Measurements from ENCODE around the gene C11orf65. TPM values are rescaled to one million over a fixed set of nuclear protein-coding genes. Genes with fewer than 3 reads are reported as not detected.

C11orf65 gene
- total RNA-seq, 1 experiment from 2014 or later, result 0.62 TPM

GRCh38 chr11:108486828-108487227, 19.5 kb upstream of the C11orf65 start:
- TF ChIP-seq CTCF (conservative IDR thresholded peaks at IDR 0.05; ENCODE audit: low read depth, low read length), result no peak
- no peak for TF ChIP-seq EZH2phosphoT487 (IDR thresholded peaks at IDR 0.05; ENCODE audit: borderline replicate concordance, low read length)
- TF ChIP-seq EZH2 (IDR thresholded peaks at IDR 0.05; ENCODE audit: low read length, unreplicated experiment), result no peak
- peaks cover 3% of the 10 kb centered on the region; the same call in 1 of the 2 replicates for H3K4me1 ChIP-seq (ENCODE audit: insufficient read depth, low read length)
- DNase-seq (no peak), ATAC-seq (no peak)
- H3K9me3 ChIP-seq (ENCODE audit: low read length), result no peaks in the 10 kb centered on the region
- H3K9ac ChIP-seq (ENCODE audit: low read length), result no peak overlapping the region
- no peaks in the 10 kb centered on the region; the same call in 1 of the 2 replicates for H3K36me3 ChIP-seq (ENCODE audit: low read depth, low read length)
- no peaks in the 10 kb centered on the region for H4K20me1 ChIP-seq (ENCODE audit: low read length)
- no peak overlapping the region for H2AFZ ChIP-seq (ENCODE audit: low read length)
- H3K9me2 ChIP-seq (replicated peaks; ENCODE audit: low read length), result no peaks in the 10 kb centered on the region
- CTCF ChIA-PET, result no interaction called here
- no peaks in the 10 kb centered on the region for H3F3A ChIP-seq (ENCODE audit: low read length, unreplicated experiment)
- intact Hi-C loops (cut with micrococcal nuclease), result no loop called here
- BruUV-seq (replicated peaks), result no TSS peak
- H3K27me3 ChIP-seq (ENCODE audit: low read length), result no peaks in the 10 kb centered on the region
- H3K79me2 ChIP-seq (ENCODE audit: low read length), result peaks cover under 1% of the 10 kb centered on the region; the same call in 1 of the 2 replicates
- no peak overlapping the region for H3K4me2 ChIP-seq (ENCODE audit: low read length)
- POLR2A ChIA-PET (ENCODE audit: unreplicated experiment), result no interaction called here
- H3K27ac ChIP-seq (ENCODE audit: low read length), result no peak overlapping the region
- H3K4me3 ChIP-seq (ENCODE audit: low read length), result no peak overlapping the region

DNA sequence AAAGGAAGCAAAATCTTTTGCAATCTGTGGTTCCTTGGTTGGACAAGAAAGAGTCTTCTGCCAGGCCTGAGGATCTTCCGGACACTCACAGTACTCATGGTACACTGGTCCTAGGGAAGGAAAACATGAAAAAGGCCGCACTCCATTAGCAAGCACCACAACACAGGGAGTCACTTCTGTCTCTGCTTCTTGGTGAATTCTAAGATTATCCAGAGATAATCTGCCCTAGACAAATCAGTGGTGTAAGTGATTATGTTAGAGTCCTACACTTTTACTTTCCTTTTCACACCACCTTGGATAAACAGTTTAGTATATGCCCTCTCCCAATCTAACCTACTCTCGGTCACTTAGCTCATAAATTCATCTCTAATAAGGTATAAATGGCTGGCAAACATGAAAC, 19.0 kb upstream of the C11orf65 start:
- H3K9ac ChIP-seq (ENCODE audit: low read length), result no peak overlapping the region
- H3K9me3 ChIP-seq (ENCODE audit: low read length), result no peaks in the 10 kb centered on the region
- intact Hi-C loops (cut with micrococcal nuclease), result no loop called here
- no peaks in the 10 kb centered on the region for H4K20me1 ChIP-seq (ENCODE audit: low read length)
- ATAC-seq (no peak), DNase-seq (no peak)
- no peaks in the 10 kb centered on the region for H3K79me2 ChIP-seq (ENCODE audit: low read length)
- no peak overlapping the region for H3K27ac ChIP-seq (ENCODE audit: low read length)
- peaks cover 3% of the 10 kb centered on the region; the same call in 1 of the 2 replicates for H3K36me3 ChIP-seq (ENCODE audit: low read depth, low read length)
- ChIA-PET CTCF (no interaction called here), POLR2A (ENCODE audit: unreplicated experiment) (no interaction called here)
- H3K27me3 ChIP-seq (ENCODE audit: low read length), result no peaks in the 10 kb centered on the region
- TF ChIP-seq EZH2 (IDR thresholded peaks at IDR 0.05; ENCODE audit: low read length, unreplicated experiment), result no peak
- TF ChIP-seq EZH2phosphoT487 (IDR thresholded peaks at IDR 0.05; ENCODE audit: borderline replicate concordance, low read length), result no peak
- TF ChIP-seq CTCF (conservative IDR thresholded peaks at IDR 0.05; ENCODE audit: low read depth, low read length), result no peak
- H3F3A ChIP-seq (ENCODE audit: low read length, unreplicated experiment), result no peaks in the 10 kb centered on the region
- H3K4me2 ChIP-seq (ENCODE audit: low read length), result no peak overlapping the region
- BruUV-seq (replicated peaks), result no TSS peak
- H3K9me2 ChIP-seq (replicated peaks; ENCODE audit: low read length), result no peaks in the 10 kb centered on the region
- no peaks in the 10 kb centered on the region for H3K4me1 ChIP-seq (ENCODE audit: insufficient read depth, low read length)
- H2AFZ ChIP-seq (ENCODE audit: low read length), result no peak overlapping the region
- no peak overlapping the region for H3K4me3 ChIP-seq (ENCODE audit: low read length)

- H3K79me2 ChIP-seq (ENCODE audit: low read length), result no peaks in the 10 kb centered on the region
- H3F3A ChIP-seq (ENCODE audit: low read length, unreplicated experiment), result no peaks in the 10 kb centered on the region
- peaks cover 8% of the 10 kb centered on the region; the same call in 1 of the 2 replicates for H3K36me3 ChIP-seq (ENCODE audit: low read depth, low read length)
- no peaks in the 10 kb centered on the region for H3K9me3 ChIP-seq (ENCODE audit: low read length)
- no peaks in the 10 kb centered on the region for H4K20me1 ChIP-seq (ENCODE audit: low read length)
- DNase-seq (peak; percentile 58), ATAC-seq (peak; percentile 90)
- H3K4me3 ChIP-seq (ENCODE audit: low read length), result no peak overlapping the region
- H2AFZ ChIP-seq (ENCODE audit: low read length), result no peak overlapping the region
- no peak overlapping the region for H3K9ac ChIP-seq (ENCODE audit: low read length)
- H3K4me2 ChIP-seq (ENCODE audit: low read length), result no peak overlapping the region
- POLR2A ChIA-PET (ENCODE audit: unreplicated experiment), result no interaction called here
- H3K4me1 ChIP-seq (ENCODE audit: insufficient read depth, low read length), result no peaks in the 10 kb centered on the region
- no peaks in the 10 kb centered on the region for H3K9me2 ChIP-seq (replicated peaks; ENCODE audit: low read length)
- H3K27me3 ChIP-seq (ENCODE audit: low read length), result no peaks in the 10 kb centered on the region
- TF ChIP-seq EZH2phosphoT487 (IDR thresholded peaks at IDR 0.05; ENCODE audit: borderline replicate concordance, low read length), result no peak
- TF ChIP-seq CTCF (conservative IDR thresholded peaks at IDR 0.05; ENCODE audit: low read depth, low read length), result no peak
- no peak for TF ChIP-seq EZH2 (IDR thresholded peaks at IDR 0.05; ENCODE audit: low read length, unreplicated experiment)
- intact Hi-C loops (cut with micrococcal nuclease), result no loop called here
- no peak overlapping the region for H3K27ac ChIP-seq (ENCODE audit: low read length)
- CTCF ChIA-PET, result no interaction called here
- BruUV-seq (replicated peaks), result no TSS peak
Observed at GRCh38 chr11:108483163-108483562, 15.8 kb upstream of the C11orf65 start.

All from PC-3 (cell line).